GM21717 (cell line): ENCODE measurements around the gene ZNF580.

Source experiments
- ATAC-seq: cut with Tn5 transposase; IDR thresholded peaks from one replicate; pipeline ENCODE4 v1.9.1; 2021; ENCODE audit warnings: mild to moderate bottlenecking, moderate library complexity; ENCODE audit not compliant: unreplicated experiment

Gene ZNF580

GRCh38 chr19:55674841-55675660 is 34.2 kb downstream of the ZNF580 start, which contains the start of gene EPN1:
Gene EPN1, plus strand, starts transcription at chr19:55675226. Its CDS starts 3,402 bp downstream, at chr19:55678628.
- peak; percentile 43 for ATAC-seq

DNA sequence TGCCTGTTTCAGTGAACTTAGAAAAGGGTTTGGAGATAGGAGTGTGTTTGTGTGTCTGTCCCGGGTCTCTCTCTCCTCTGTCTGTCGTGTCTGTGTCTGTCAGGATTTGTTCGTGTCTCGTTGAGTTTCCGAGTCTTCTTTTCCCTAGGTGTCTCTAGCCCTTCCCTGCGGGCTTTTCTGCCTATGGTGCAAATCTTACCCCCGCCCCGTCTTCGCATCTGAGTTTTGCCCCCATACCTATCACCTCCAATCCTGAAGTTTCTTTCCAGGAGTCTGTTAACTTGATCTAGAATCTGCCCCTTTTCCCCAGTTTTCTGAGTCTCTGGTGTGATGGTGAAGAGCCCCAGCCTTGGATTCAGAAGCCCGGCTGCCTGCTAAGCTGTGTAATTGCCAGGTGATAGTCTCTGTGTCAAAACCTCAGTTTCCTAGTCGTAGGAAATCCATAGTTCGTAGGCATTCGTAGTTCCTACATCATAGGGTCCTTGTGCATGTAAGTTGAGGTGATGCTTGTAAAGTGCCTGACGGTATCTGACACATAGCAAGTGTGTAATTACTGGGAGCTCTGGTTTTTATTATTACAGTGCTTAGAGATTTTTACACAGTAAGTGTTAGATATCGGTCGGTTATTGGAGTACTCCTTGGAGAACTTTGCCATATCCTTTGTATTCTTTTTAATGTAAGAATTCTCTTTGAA is 35.0 kb downstream of the ZNF580 start:
- no peak for ATAC-seq

GRCh38 chr19:55676383-55676782 is 35.6 kb downstream of the ZNF580 start:
- no peak for ATAC-seq

GRCh38 chr19:55676889-55677505 is 36.2 kb downstream of the ZNF580 start:
- ATAC-seq, result no peak

DNA sequence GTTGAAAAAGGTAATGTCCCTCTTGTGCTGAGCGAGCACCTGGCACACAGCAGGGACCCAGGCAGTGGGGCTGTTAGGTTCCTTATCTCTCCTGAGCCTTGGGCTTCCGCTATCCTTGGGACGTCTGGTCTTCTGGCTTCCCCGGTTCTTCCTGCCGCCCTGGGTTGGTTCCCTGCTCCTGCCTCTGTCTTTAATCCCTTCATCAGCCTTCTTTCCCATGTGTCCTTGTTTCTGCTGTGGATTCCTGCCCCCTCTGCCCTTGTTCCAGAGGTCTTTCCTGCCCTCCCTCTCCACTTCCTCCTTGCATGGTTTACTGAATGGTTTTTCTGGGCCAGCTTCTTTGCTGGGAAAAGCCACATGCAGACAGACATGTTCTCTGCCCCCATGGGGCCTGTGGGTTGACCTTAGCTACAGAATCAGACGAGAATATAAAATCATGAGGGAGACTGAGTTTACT is 36.8 kb downstream of the ZNF580 start:
- ATAC-seq, result no peak

DNA sequence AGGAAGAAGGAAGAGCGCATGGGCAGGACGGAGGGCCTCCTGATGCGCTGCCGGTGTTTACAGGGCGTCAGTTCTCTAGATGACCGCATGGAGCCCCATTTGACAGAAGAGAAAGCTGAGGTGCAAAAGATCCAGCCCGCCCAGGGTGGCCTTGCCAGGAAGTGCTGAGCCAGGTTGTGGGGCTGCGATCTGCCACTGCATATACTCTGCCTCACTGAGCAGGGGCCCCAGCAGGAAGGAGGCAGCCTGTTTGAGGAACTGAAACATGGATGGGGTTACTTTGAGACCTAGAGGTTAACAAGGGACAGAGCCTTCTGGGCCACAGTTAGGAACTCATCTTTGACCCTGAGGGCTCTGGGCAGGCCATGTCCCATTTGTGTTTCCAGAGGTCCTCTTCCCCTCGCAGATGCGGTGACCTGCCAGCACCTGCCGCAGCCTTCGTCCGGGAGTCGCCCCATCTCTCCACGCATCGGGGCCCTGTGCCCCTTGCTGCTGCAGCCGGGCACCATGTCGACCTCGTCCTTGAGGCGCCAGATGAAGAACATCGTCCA is 37.4 kb downstream of the ZNF580 start:
- peak; percentile 65 for ATAC-seq

- no peak for ATAC-seq
These were observed 38.8 kb downstream of the ZNF580 start for GRCh38 chr19:55679343-55680257.

DNA sequence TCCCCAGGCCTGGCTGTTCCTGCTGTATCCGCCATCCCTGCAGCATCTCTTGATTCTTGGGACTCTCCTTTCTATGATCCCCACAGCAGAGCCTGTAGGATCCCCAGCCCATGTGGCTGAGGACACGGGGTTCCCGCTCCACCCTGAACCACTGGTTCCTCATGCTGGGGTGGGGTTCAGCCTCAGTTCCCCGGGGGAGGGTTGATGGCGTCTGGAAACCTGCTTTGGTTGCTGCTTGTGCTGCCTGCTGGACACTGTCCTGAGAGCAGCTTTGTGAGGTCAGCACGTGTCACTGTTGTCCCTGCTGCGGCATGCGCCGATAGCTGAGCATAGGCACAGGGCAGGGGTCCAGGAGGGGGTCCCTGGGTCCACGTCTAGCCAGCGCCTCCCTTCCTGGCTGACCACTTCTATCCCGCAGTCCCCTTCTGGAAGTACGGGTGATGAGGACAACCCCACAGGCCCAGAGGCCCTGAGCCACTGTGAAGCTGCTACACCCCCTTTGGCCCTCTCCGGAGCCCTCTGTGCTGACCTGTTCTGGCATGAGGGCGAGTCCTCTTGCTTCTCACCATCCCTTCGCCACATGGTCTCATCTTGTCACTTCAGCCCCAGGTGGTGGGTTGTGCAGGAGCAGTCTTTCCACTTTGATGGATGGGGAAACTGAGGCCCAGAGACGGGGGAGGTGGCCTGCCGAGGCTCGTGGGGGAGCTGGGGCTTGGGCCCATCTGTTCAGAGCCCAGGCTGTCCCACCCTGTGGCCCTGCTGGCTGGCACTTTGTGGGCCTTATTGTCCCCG is 39.7 kb downstream of the ZNF580 start:
- no peak for ATAC-seq

- ATAC-seq, result no peak
These were observed 40.6 kb downstream of the ZNF580 start for GRCh38 chr19:55681131-55682092.

DNA sequence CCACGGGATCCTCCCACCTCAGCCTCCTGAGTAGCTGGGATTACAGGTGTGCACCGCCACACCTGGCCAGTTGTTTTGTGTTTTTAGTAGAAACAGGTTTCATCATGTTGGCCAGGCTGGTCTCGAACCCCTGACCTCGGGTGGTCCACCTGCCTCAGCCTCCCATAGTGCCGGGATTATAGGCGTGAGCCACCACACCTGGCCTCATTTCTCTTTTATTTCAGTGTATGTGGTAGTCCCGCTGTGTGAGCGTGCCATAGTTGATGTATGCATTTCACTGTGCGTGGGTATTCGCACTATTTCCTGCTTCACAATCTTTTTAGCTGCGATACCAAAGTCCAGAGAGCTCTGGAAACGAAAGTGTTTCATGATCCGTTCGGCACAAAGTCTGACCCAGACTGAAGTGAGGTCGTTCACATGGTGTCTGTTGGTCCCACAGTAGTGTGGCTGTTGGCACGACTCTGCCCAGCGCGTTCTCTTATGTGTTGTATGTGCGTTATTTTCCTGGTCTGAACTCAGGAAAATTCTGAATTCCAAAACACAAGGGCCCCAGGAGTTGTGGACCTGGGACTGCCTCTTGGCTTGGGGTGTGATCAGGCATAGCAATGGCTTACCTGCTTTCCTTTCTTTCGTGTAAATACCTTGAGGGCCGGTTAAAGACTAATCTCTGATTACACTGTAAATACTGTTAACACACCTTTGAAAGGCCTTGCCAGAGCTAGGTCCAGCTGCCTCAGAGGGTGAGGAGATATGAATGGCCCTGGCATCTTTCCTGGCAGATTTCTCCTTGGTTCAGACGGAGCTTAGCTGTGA is 42.9 kb downstream of the ZNF580 start:
- no peak for ATAC-seq

DNA sequence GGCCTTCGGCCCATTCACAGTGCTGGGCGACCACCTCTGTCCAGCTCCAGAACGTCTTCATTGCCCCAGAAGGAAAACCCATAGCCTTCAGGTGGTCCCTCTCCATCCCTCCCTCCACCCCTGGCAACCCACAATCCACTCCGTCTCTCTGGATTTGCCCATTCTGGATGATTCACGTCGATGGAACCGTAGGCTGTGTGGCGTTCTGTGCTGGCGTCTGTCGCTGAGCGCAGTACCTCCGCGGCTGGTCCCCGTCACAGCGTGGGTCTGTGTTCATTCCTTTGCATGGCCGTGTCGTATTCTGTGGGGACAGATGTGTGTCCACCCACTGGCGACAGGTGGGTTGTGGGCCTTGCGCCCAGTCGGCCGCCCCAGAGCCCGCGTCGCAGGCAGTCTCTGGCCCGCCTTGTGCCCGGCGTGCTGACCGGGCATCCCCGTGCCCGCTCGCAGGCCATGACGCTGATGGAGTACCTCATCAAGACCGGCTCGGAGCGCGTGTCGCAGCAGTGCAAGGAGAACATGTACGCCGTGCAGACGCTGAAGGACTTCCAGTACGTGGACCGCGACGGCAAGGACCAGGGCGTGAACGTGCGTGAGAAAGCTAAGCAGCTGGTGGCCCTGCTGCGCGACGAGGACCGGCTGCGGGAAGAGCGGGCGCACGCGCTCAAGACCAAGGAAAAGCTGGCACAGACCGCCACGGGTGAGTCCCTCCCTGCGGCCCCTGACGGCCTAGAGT is 44.3 kb downstream of the ZNF580 start:
- ATAC-seq, result no peak

GRCh38 chr19:55685776-55686175 is 45.0 kb downstream of the ZNF580 start:
- no peak for ATAC-seq

- no peak for ATAC-seq
These were observed 45.7 kb downstream of the ZNF580 start for GRCh38 chr19:55686311-55687050.

DNA sequence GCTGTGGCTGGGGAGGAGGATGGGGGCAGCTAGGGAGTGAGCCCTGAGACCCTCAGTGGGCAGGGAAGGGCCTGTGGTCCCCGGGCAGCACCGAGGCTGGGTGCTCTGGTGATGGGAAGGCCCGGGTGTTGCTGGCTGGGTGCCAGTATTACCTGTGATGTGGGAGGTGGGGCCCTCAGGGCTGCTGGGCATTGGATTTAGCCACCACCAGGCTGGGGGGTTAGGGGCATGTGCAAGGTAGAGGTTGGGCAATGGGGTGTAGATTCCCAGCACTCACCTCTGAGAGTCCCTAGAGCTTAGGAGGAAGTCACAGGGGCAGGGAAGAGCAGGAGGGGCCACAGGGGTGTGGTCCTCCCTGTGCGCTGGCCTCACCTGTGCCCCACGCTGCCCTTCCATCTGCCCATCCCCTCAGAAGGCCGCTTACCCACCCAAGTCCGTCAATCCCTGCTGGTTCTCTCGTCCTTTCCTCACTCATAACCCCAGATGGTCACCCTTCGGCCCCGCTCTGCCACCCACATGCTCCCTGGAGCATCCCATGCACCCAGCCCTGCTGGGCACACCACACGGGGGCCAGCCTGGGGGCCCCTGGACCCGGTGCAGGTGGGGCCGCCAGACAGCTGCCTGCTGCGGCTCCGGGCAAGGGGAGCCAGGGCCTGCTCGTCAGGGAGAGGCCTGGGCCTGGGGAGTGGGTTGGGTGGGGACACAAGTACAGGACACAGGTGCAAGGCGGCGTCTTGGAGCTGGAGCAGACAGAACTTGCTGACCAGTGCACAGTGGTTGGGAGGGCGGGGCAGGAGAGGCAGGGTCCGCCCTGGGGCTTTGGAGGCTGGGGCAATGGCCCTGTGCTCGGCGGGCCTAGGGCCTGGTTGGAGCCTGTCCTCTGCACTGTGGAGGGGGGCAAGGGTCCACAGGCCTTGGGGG is 46.7 kb downstream of the ZNF580 start:
- no peak for ATAC-seq
